Neural cell (in vitro differentiated cells): ENCODE data around the gene PLXNC1.

ENCODE experiments used
- CTCF ChIP-seq: fragments of 450-650 bp; IDR thresholded peaks from 2 replicates; pipeline ENCODE4 v1.5.1; 2014; ENCODE audit warnings: antibody characterized with exemption, mild to moderate bottlenecking, moderate library complexity; ENCODE audit not compliant: poor library complexity, severe bottlenecking
- EP300 ChIP-seq: fragments of 450-650 bp; conservative IDR thresholded peaks from 2 replicates; pipeline ENCODE4 v1.6.1; 2014; ENCODE audit warnings: antibody characterized with exemption, mild to moderate bottlenecking, moderate library complexity; ENCODE audit not compliant: poor library complexity, severe bottlenecking
- EZH2 ChIP-seq: fragments of 200-600, 300-800 bp; shearing (Covaris generic), sonication (generic); IDR thresholded peaks from 2 replicates; pipeline ENCODE4 v1.6.1; 2014; ENCODE audit warnings: antibody characterized with exemption, low read length, borderline replicate concordance, mild to moderate bottlenecking; ENCODE audit not compliant: insufficient read depth, poor library complexity, severe bottlenecking
- POLR2AphosphoS5 ChIP-seq: IDR thresholded peaks from 2 replicates; pipeline ENCODE4 v1.6.1; 2012
- RAD21 ChIP-seq: fragments of 450-650 bp; conservative IDR thresholded peaks from 2 replicates; pipeline ENCODE4 v1.6.1; 2014; ENCODE audit warnings: antibody characterized with exemption, mild to moderate bottlenecking, moderate library complexity

GRCh38 chr12:94148739-94149118 is 352 bp downstream of the PLXNC1 start:
- TF ChIP-seq EZH2 (no peak), POLR2AphosphoS5 (no peak), CTCF (no peak), RAD21 (no peak), EP300 (peak; percentile 6)
